ENCODE data around the gene CHST3.

- TF ChIP-seq GATA3 (IDR thresholded peaks at IDR 0.05; ENCODE audit: low read depth, low read length) (no peak), GATA2 (IDR thresholded peaks at IDR 0.05; ENCODE audit: low read depth, low read length) (no peak)
Measured at GRCh38 chr10:72056932-72057751, 92.9 kb downstream of the CHST3 start.

All from SH-SY5Y (cell line).